CD14-positive monocyte (primary cell): ENCODE measurements around the gene USP46. TPM values are rescaled to one million over a fixed set of nuclear protein-coding genes. Genes with fewer than 3 reads are reported as not detected.
A peak's percentile ranks its signal among the peaks of the same experiment; 100 is the strongest.

Experiments used
- DNase-seq, 3 donors: peaks; one replicate each; pipeline ENCODE4 v3.0.0-alpha.2; 2011 to 2022
- H2AFZ ChIP-seq: 2 replicates; pipeline ENCODE4 v1.6.0; 2012; ENCODE audit warnings: mild to moderate bottlenecking, low read depth, low read length, inconsistent platforms; ENCODE audit not compliant: insufficient read depth, poor library complexity, severe bottlenecking
- H3K27ac ChIP-seq, 2 donors: 1 replicate in 1 of 2; 2 replicates in 1 of 2; pipeline ENCODE4 v1.5.1; 2012 to 2013; ENCODE audit warnings: low read length in 2 of 2, control low read depth in 1 of 2, inconsistent platforms in 1 of 2, low read depth in 1 of 2, mild to moderate bottlenecking in 1 of 2
- H3K27me3 ChIP-seq, 2 donors: one replicate each; pipeline versions ENCODE4 v1.6.0 to v1.6.1; 2011 to 2013; ENCODE audit warnings: low read length in 2 of 2; ENCODE audit not compliant: control insufficient read depth in 2 of 2, insufficient read depth in 2 of 2
- H3K36me3 ChIP-seq, 2 donors: replicated peaks in 1 of 2; 1 replicate in 1 of 2; 2 replicates in 1 of 2; pipeline versions ENCODE4 v1.5.1 to v1.6.1; 2012 to 2013; ENCODE audit warnings: low read length in 2 of 2, control low read depth in 1 of 2, inconsistent platforms in 1 of 2, mild to moderate bottlenecking in 1 of 2; ENCODE audit not compliant: insufficient read depth in 2 of 2, control insufficient read depth in 1 of 2
- H3K4me1 ChIP-seq, 2 donors: 1 replicate in 1 of 2; 2 replicates in 1 of 2; pipeline versions ENCODE4 v1.5.1 to v1.6.1; 2012 to 2013; ENCODE audit warnings: low read length in 2 of 2, control low read depth in 1 of 2, inconsistent platforms in 1 of 2, mild to moderate bottlenecking in 1 of 2, moderate library complexity in 1 of 2; ENCODE audit not compliant: insufficient read depth in 2 of 2, control insufficient read depth in 1 of 2
- H3K4me2 ChIP-seq: replicated peaks from 2 replicates; pipeline ENCODE3; 2012; ENCODE audit warnings: low read length, moderate library complexity, mild to moderate bottlenecking; ENCODE audit not compliant: poor library complexity, severe bottlenecking; ENCODE audit errors: extremely low read depth
- H3K4me3 ChIP-seq, 3 experiments: fragments of 200-600 bp in 1 of 3; sonication (generic) in 1 of 3; replicated peaks in 1 of 3; 1 replicate in 2 of 3; 2 replicates in 1 of 3; pipeline ENCODE4 v1.5.1; 2011 to 2013; ENCODE audit warnings: low read length in 3 of 3, mild to moderate bottlenecking in 3 of 3, control low read depth in 2 of 3, low read depth in 2 of 3, inconsistent platforms in 1 of 3, moderate library complexity in 1 of 3
- H3K79me2 ChIP-seq: 2 replicates; pipeline ENCODE4 v1.6.0; 2012; ENCODE audit warnings: mild to moderate bottlenecking, control low read depth, inconsistent platforms, low read length, moderate library complexity; ENCODE audit not compliant: insufficient read depth
- H3K9ac ChIP-seq: 2 replicates; pipeline ENCODE4 v1.6.0; 2017; ENCODE audit warnings: low read length, mild to moderate bottlenecking; ENCODE audit not compliant: insufficient read depth, poor library complexity, severe bottlenecking
- H3K9me3 ChIP-seq, 2 donors: replicated peaks in 1 of 2; 1 replicate in 1 of 2; 2 replicates in 1 of 2; pipeline versions ENCODE4 v1.5.1 to v1.6.1; 2012 to 2013; ENCODE audit warnings: low read length in 2 of 2, control low read depth in 1 of 2; ENCODE audit not compliant: control insufficient read depth in 1 of 2, insufficient read depth in 1 of 2
- H4K20me1 ChIP-seq: 2 replicates; pipeline ENCODE4 v1.6.0; 2012; ENCODE audit warnings: mild to moderate bottlenecking, low read length, control low read depth, moderate library complexity; ENCODE audit not compliant: insufficient read depth
- H3K27ac Mint-ChIP-seq, 7 donors: one replicate each; pipeline ENCODE4 v1.8.0; 2020; ENCODE audit warnings: mild to moderate bottlenecking in 7 of 7, mixed read lengths in 7 of 7, moderate library complexity in 6 of 7, inconsistent platforms in 2 of 7
- H3K27me3 Mint-ChIP-seq, 3 donors: one replicate each; pipeline ENCODE4 v1.8.0; 2021 to 2022; ENCODE audit warnings: low read depth in 3 of 3, mild to moderate bottlenecking in 3 of 3, mixed read lengths in 3 of 3, moderate library complexity in 3 of 3, inconsistent platforms in 1 of 3
- H3K36me3 Mint-ChIP-seq, 2 donors: one replicate each; pipeline ENCODE4 v1.8.0; 2020; ENCODE audit warnings: mixed read lengths in 2 of 2, inconsistent platforms in 1 of 2, mild to moderate bottlenecking in 1 of 2
- H3K4me1 Mint-ChIP-seq: one replicate; pipeline ENCODE4 v1.8.0; 2020; ENCODE audit warnings: mild to moderate bottlenecking, mixed read lengths
- H3K4me3 Mint-ChIP-seq, 2 donors: one replicate each; pipeline ENCODE4 v1.8.0; 2020; ENCODE audit warnings: mild to moderate bottlenecking in 2 of 2, mixed read lengths in 2 of 2, moderate library complexity in 1 of 2
- H3K9me3 Mint-ChIP-seq, 7 donors: one replicate each; pipeline ENCODE4 v1.8.0; 2020 to 2022; ENCODE audit warnings: mixed read lengths in 7 of 7, mild to moderate bottlenecking in 6 of 7, moderate library complexity in 6 of 7, inconsistent platforms in 2 of 7
- WGBS: methylation state at CpG from one replicate; pipeline ENCODE4 v1.1.5; 2013; ENCODE audit warnings: missing lambda C conversion rate; ENCODE audit not compliant: insufficient coverage; 5-methylcytosine and 5-hydroxymethylcytosine counted together
- intact Hi-C, 2 donors: fragments of 100-400 bp; cut with micrococcal nuclease; formaldehyde crosslinking; loops; one replicate each; pipeline versions ENCODE4 v1.15.0 to v1.15.1; 2023
- polyA plus RNA-seq, 3 donors: library from polyadenylated mRNA; depleted of rRNA in 1 of 3; unstranded in 2 of 3; stranded (reverse) in 1 of 3; fragments of 300-500 nt in 2 of 3; fragments of >200 nt in 1 of 3; fragmentation: Illumina TruSeq in 2 of 3; gene quantifications; 1 replicate in 2 of 3; 2 replicates in 1 of 3; pipeline ENCODE4 v1.2.3, GENCODE V29; 2012 to 2021
- TF ChIP-seq, protein P1 (sequence below): fragments of 200-600 bp; IDR thresholded peaks from one replicate; pipeline ENCODE4 v1.8.0; 2022; ENCODE audit warnings: antibody characterized with exemption, mild to moderate bottlenecking

The USP46 gene
- polyA plus RNA-seq, 3 donors, result 2.3 to 3.9 (median 2.7) TPM

DNA sequence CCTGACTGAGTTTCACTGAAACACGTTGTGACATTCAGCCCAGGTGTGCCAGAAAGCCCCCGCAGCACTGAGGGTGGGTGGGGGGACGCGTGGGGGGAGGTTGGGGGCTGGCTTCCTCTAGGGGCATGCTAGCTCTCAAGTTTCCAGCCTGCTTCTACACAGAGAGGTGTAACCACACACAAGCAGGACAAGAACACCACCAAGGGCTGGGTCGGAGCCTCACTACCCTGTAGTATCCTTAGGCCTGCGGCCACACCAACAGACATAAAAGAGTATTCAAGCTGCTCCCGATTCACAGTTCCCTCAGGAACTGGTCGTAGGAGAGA is 1.8 kb downstream of the USP46 start:
- H2AFZ ChIP-seq, result no peak overlapping the region
- H3K27me3 ChIP-seq, result peaks cover 0 to 4% of the 10 kb centered on the region in 2 donors
- WGBS, result 100% methylated on average over 2 of the region's 8 CpGs
- H3K36me3 ChIP-seq, result no peaks in the 10 kb centered on the region
- H3K4me3 Mint-ChIP-seq, result peak overlapping the region in 1 of 2 donors; percentile 9
- no peak for DNase-seq
- H3K4me1 ChIP-seq, result peaks cover 11 to 18% of the 10 kb centered on the region in 2 donors
- no peak overlapping the region for H3K4me3 ChIP-seq
- intact Hi-C loops, result no loop called here
- H3K4me1 Mint-ChIP-seq, result peaks cover 26% of the 10 kb centered on the region
- H3K9me3 Mint-ChIP-seq, result peaks cover 0 to 3% (median 0%) of the 10 kb centered on the region in 7 donors
- TF ChIP-seq, protein P1, sequence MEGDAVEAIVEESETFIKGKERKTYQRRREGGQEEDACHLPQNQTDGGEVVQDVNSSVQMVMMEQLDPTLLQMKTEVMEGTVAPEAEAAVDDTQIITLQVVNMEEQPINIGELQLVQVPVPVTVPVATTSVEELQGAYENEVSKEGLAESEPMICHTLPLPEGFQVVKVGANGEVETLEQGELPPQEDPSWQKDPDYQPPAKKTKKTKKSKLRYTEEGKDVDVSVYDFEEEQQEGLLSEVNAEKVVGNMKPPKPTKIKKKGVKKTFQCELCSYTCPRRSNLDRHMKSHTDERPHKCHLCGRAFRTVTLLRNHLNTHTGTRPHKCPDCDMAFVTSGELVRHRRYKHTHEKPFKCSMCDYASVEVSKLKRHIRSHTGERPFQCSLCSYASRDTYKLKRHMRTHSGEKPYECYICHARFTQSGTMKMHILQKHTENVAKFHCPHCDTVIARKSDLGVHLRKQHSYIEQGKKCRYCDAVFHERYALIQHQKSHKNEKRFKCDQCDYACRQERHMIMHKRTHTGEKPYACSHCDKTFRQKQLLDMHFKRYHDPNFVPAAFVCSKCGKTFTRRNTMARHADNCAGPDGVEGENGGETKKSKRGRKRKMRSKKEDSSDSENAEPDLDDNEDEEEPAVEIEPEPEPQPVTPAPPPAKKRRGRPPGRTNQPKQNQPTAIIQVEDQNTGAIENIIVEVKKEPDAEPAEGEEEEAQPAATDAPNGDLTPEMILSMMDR, result no peak
- no peaks in the 10 kb centered on the region for H4K20me1 ChIP-seq
- H3K27ac Mint-ChIP-seq, result peak overlapping the region in 1 of 7 donors; percentile 18
- H3K79me2 ChIP-seq, result peaks cover 7% of the 10 kb centered on the region
- H3K36me3 Mint-ChIP-seq, result peaks cover 0 to 14% of the 10 kb centered on the region in 2 donors
- no peak overlapping the region for H3K27ac ChIP-seq
- H3K9ac ChIP-seq, result no peak overlapping the region
- H3K27me3 Mint-ChIP-seq, result peaks cover 3 to 14% (median 9%) of the 10 kb centered on the region in 3 donors
- H3K4me2 ChIP-seq, result no peak overlapping the region
- H3K9me3 ChIP-seq, result no peaks in the 10 kb centered on the region

DNA sequence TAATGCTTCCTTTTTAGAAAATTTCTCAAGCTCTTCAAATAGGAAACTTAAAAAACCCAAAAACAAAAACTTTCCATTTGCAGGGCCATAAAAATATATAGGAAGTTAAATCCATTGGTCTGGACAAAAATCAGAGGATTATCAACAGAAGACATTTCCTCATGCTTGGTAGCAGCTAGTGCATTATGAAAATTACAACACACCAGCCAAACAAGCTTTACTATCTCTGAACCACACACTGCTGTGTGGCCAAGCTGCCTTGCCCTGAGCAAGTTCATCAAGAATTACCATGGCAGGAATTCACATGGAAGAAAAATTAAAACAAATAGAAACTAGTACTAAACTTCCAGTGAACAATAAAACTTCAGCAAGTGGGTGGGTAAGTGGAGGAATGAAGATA is 3.6 kb downstream of the USP46 start:
- Histone ChIP-seq H2AFZ (no peak overlapping the region), H3K36me3 (no peaks in the 10 kb centered on the region), H3K9ac (no peak overlapping the region), H3K27me3 (peaks cover 0 to 4% of the 10 kb centered on the region in 2 donors), H3K4me3 (no peak overlapping the region), H3K9me3 (no peaks in the 10 kb centered on the region), H3K4me2 (no peak overlapping the region), H4K20me1 (no peaks in the 10 kb centered on the region), H3K4me1 (peaks cover 11 to 18% of the 10 kb centered on the region in 2 donors), H3K27ac (no peak overlapping the region), H3K79me2 (peaks cover 7% of the 10 kb centered on the region)
- Mint-ChIP-seq H3K27me3 (peaks cover 1 to 11% (median 8%) of the 10 kb centered on the region in 3 donors), H3K4me3 (no peak overlapping the region), H3K9me3 (no peaks in the 10 kb centered on the region), H3K4me1 (peaks cover 20% of the 10 kb centered on the region), H3K27ac (no peak overlapping the region), H3K36me3 (peaks cover 0 to 3% of the 10 kb centered on the region in 2 donors)
- intact Hi-C loops, result no loop called here
- TF ChIP-seq, protein P1, result no peak
- no peak for DNase-seq
